SK-N-SH (cell line): Measurements from ENCODE around the gene LDHAL6A.

ENCODE experiments used
- CTCF ChIP-seq: fragments of 200-600 bp; sonication (generic); IDR thresholded peaks from 2 replicates; pipeline ENCODE4 v1.6.1; 2017; ENCODE audit warnings: antibody characterized with exemption, mild to moderate bottlenecking, moderate library complexity
- EZH2phosphoT487 ChIP-seq: fragments of 200-600 bp; sonication (generic); IDR thresholded peaks from 2 replicates; pipeline ENCODE4 v1.6.1; 2017; ENCODE audit warnings: low read depth, mixed run types, mild to moderate bottlenecking, antibody characterized with exemption, moderate library complexity, borderline replicate concordance
- FOXJ3 ChIP-seq: sonication (generic); formaldehyde crosslinking; IDR thresholded peaks from 2 replicates; pipeline ENCODE4 v1.5.1; 2020; ENCODE audit warnings: mild to moderate bottlenecking, missing genetic modification reagents
- GABPA ChIP-seq: IDR thresholded peaks from 2 replicates; pipeline ENCODE4 v1.4.0; 2012; ENCODE audit warnings: low read depth, mild to moderate bottlenecking
- JUND ChIP-seq: IDR thresholded peaks from 2 replicates; pipeline ENCODE4 v1.4.0; 2012
- RAD21 ChIP-seq: IDR thresholded peaks from 2 replicates; pipeline ENCODE4 v1.6.1; 2012; ENCODE audit warnings: mild to moderate bottlenecking, low read length
- RCOR1 ChIP-seq: fragments of 150-350 bp; IDR thresholded peaks from 2 replicates; pipeline ENCODE4 v1.6.1; 2017; ENCODE audit warnings: antibody characterized with exemption, low read length
- TAF1 ChIP-seq: IDR thresholded peaks from 2 replicates; pipeline ENCODE4 v1.6.1; 2012; ENCODE audit warnings: low read depth, mild to moderate bottlenecking, low read length, moderate library complexity, borderline replicate concordance
- YY1 ChIP-seq: IDR thresholded peaks from 2 replicates; pipeline ENCODE4 v1.4.0; 2012; ENCODE audit warnings: low read depth, mild to moderate bottlenecking
- TF ChIP-seq, protein P1 (sequence below): fragments of 150-350 bp; IDR thresholded peaks from 2 replicates; pipeline ENCODE4 v1.6.1; 2017; ENCODE audit warnings: antibody characterized with exemption, low read length, low read depth, borderline replicate concordance
- TF ChIP-seq, protein P2 (sequence below): IDR thresholded peaks from 2 replicates; pipeline ENCODE4 v1.6.1; 2012; ENCODE audit warnings: mild to moderate bottlenecking, low read depth, low read length, moderate library complexity

DNA sequence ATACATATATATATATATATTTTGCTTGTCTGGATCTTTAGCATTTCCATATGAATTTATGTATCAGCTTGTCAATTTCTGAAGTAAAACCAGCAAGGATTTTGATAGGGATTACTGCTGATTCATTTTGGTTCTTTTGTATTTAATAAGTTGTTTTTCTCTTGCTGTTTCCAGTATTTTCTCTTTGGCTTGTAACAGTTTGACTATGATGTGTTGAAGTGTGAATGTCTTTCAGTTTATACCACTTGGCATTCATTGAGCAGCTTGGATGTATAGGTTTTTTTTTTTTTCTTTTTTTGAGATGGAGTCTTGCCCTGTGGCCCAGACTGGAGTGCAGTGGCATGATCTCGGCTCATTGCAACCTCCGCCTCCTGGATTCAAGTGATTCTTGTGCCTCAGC, 12.4 kb downstream of the LDHAL6A start:
- no peak for TF ChIP-seq CTCF
- TF ChIP-seq TAF1: no peak
- no peak for TF ChIP-seq GABPA
- no peak for TF ChIP-seq RAD21
- TF ChIP-seq, protein P1, sequence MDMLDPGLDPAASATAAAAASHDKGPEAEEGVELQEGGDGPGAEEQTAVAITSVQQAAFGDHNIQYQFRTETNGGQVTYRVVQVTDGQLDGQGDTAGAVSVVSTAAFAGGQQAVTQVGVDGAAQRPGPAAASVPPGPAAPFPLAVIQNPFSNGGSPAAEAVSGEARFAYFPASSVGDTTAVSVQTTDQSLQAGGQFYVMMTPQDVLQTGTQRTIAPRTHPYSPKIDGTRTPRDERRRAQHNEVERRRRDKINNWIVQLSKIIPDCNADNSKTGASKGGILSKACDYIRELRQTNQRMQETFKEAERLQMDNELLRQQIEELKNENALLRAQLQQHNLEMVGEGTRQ: no peak
- TF ChIP-seq, protein P2, sequence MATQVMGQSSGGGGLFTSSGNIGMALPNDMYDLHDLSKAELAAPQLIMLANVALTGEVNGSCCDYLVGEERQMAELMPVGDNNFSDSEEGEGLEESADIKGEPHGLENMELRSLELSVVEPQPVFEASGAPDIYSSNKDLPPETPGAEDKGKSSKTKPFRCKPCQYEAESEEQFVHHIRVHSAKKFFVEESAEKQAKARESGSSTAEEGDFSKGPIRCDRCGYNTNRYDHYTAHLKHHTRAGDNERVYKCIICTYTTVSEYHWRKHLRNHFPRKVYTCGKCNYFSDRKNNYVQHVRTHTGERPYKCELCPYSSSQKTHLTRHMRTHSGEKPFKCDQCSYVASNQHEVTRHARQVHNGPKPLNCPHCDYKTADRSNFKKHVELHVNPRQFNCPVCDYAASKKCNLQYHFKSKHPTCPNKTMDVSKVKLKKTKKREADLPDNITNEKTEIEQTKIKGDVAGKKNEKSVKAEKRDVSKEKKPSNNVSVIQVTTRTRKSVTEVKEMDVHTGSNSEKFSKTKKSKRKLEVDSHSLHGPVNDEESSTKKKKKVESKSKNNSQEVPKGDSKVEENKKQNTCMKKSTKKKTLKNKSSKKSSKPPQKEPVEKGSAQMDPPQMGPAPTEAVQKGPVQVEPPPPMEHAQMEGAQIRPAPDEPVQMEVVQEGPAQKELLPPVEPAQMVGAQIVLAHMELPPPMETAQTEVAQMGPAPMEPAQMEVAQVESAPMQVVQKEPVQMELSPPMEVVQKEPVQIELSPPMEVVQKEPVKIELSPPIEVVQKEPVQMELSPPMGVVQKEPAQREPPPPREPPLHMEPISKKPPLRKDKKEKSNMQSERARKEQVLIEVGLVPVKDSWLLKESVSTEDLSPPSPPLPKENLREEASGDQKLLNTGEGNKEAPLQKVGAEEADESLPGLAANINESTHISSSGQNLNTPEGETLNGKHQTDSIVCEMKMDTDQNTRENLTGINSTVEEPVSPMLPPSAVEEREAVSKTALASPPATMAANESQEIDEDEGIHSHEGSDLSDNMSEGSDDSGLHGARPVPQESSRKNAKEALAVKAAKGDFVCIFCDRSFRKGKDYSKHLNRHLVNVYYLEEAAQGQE: no peak
- no peak for TF ChIP-seq YY1
- no peak for TF ChIP-seq FOXJ3 (CRISPR knock-in tag)
- no peak for TF ChIP-seq EZH2phosphoT487
- TF ChIP-seq JUND: no peak
- no peak for TF ChIP-seq RCOR1
